Measurements from ENCODE around the gene CYB5R4.
"Not testable (repeated sequence)": the region's sequence is repeated elsewhere in the genome, so short reads cannot be mapped to it uniquely, and the experiment has no call there.

The CYB5R4 gene

GRCh38 chr6:83867527-83868161, 8.2 kb downstream of the CYB5R4 start:
- no peak for DNase-seq

- DNase-seq = no peak
Measured at GRCh38 chr6:83868639-83869038, 9.2 kb downstream of the CYB5R4 start.

GRCh38 chr6:83870649-83871048, 11.2 kb downstream of the CYB5R4 start:
- no peak for DNase-seq

- no peak for DNase-seq
Measured at GRCh38 chr6:83872386-83873118, 13.1 kb downstream of the CYB5R4 start.

- no peak for DNase-seq
Measured at GRCh38 chr6:83873869-83874268, 14.4 kb downstream of the CYB5R4 start.

GRCh38 chr6:83875843-83876242, 16.4 kb downstream of the CYB5R4 start:
- no peak for DNase-seq

GRCh38 chr6:83878902-83879644, 19.6 kb downstream of the CYB5R4 start:
- DNase-seq = no peak

GRCh38 chr6:83879746-83880145, 20.3 kb downstream of the CYB5R4 start:
- no peak for DNase-seq

GRCh38 chr6:83883240-83883639, 23.8 kb downstream of the CYB5R4 start:
- DNase-seq = peak; percentile 8

GRCh38 chr6:83884523-83884922, 25.0 kb downstream of the CYB5R4 start:
- DNase-seq = peak; percentile 51

- DNase-seq = no peak
Measured at GRCh38 chr6:83885984-83886383, 26.5 kb downstream of the CYB5R4 start.

- DNase-seq = no peak
Measured at GRCh38 chr6:83889621-83890020, 30.1 kb downstream of the CYB5R4 start.

- DNase-seq = no peak
Measured at GRCh38 chr6:83890520-83890919, 31.0 kb downstream of the CYB5R4 start.

GRCh38 chr6:83891586-83891985, 32.1 kb downstream of the CYB5R4 start:
- no peak for DNase-seq

GRCh38 chr6:83893024-83893423, 33.5 kb downstream of the CYB5R4 start:
- no peak for DNase-seq

- not testable (repeated sequence) for DNase-seq
Measured at GRCh38 chr6:83897094-83897493, 37.6 kb downstream of the CYB5R4 start.

GRCh38 chr6:83901624-83902023, 42.1 kb downstream of the CYB5R4 start:
- DNase-seq = no peak

- no peak for DNase-seq
Measured at GRCh38 chr6:83904395-83904794, 44.9 kb downstream of the CYB5R4 start.

- DNase-seq = no peak
Measured at GRCh38 chr6:83905648-83906047, 46.2 kb downstream of the CYB5R4 start.

GRCh38 chr6:83907623-83908390, 48.3 kb downstream of the CYB5R4 start:
- not testable (repeated sequence) for DNase-seq

GRCh38 chr6:83908813-83909212, 49.3 kb downstream of the CYB5R4 start:
- no peak for DNase-seq

- DNase-seq = no peak
Measured at GRCh38 chr6:83911278-83911677, 51.8 kb downstream of the CYB5R4 start.

- no peak for DNase-seq
Measured at GRCh38 chr6:83914953-83915352, 55.5 kb downstream of the CYB5R4 start.

Measured in NCI-H748 treated with DMSO at 0.1 percent for 48 hours (cell line).